ES-I3 (cell line): ENCODE measurements around the gene HOXB3.
A peak's percentile ranks its signal among the peaks of the same experiment; 100 is the strongest.
"Not testable (repeated sequence)": the region's sequence is repeated elsewhere in the genome, so short reads cannot be mapped to it uniquely, and the experiment has no call there.

Experiments used
- H3K36me3 ChIP-seq: 2 replicates; pipeline ENCODE4 v1.6.1; 2013; ENCODE audit warnings: mild to moderate bottlenecking, low read length, control low read depth, moderate library complexity; ENCODE audit not compliant: insufficient read depth
- H3K4me1 ChIP-seq: 2 replicates; pipeline ENCODE4 v1.6.1; 2013; ENCODE audit warnings: mild to moderate bottlenecking, control low read depth, low read length; ENCODE audit not compliant: insufficient read depth
- H3K9ac ChIP-seq: 2 replicates; pipeline ENCODE4 v1.6.1; 2013; ENCODE audit warnings: low read depth, mild to moderate bottlenecking, low read length, moderate library complexity
- H3K9me3 ChIP-seq: 2 replicates; pipeline ENCODE4 v1.6.1; 2013; ENCODE audit warnings: mild to moderate bottlenecking, low read length, moderate library complexity; ENCODE audit not compliant: control insufficient read depth, insufficient read depth

Gene HOXB3

GRCh38 chr17:48543854-48544348, 46.1 kb downstream of the HOXB3 start:
- peak overlapping the region; percentile 63; the same call in 1 of the 2 replicates for H3K9ac ChIP-seq
- H3K4me1 ChIP-seq: peaks cover 45% of the 10 kb centered on the region
- H3K9me3 ChIP-seq: no peaks in the 10 kb centered on the region
- no peaks in the 10 kb centered on the region for H3K36me3 ChIP-seq

GRCh38 chr17:48543107-48543853, 46.8 kb downstream of the HOXB3 start:
- Histone ChIP-seq H3K9ac (peak overlapping the region; percentile 63), H3K4me1 (peaks cover 39% of the 10 kb centered on the region), H3K36me3 (no peaks in the 10 kb centered on the region)

DNA sequence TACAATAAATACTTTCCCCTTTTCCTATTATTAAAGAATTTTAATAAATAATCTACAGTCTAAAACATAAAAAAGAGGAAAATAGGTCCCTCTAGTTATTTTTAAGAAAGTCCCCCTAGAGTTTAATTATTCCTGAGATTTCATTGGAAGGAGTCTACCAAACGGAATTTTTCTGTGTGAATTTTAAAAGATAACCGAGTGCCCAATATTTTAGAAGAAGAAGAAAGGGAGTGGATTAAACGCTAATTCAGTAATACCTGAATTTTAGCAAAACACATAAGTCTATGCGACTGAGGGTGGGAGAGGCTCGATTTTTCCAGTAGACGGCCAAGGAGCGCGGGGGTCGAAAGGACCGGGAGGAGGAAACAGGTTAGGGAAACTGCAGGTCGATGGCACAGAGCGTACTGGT, 47.3 kb downstream of the HOXB3 start:
- Histone ChIP-seq H3K36me3 (no peaks in the 10 kb centered on the region), H3K4me1 (peaks cover 35% of the 10 kb centered on the region), H3K9me3 (no peaks in the 10 kb centered on the region), H3K9ac (peak overlapping the region; percentile 63)

More at GRCh38 chr17:48543107-48543853, 46.8 kb downstream of the HOXB3 start:
- no peaks in the 10 kb centered on the region for H3K9me3 ChIP-seq

DNA sequence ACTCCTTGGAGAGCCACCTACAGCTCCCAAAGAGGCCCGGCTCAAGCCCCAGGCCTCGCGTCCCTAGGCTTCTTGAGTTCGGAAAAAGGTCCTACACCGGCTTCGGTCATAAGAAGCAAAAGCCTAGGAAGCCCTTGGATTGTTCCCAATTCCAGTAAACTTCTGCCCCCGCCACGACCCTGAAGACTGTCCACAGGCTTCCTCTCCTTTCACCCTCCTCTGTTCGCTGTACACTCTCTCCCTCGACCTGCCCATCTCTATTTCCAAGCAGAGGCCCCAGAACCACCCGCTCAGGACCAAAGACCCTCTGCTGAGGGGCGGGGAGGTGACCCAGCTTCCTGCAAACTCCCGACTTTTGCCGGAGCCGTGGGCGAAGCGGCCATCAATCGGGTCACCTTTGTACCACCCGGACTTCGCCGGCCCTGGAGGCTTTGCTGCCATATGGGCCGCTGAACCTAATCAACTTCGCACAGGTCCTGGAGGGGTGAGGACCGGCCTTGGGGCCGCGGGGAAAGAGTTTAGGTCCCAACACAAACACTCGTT, 47.9 kb downstream of the HOXB3 start:
- H3K4me1 ChIP-seq: peaks cover 33% of the 10 kb centered on the region
- H3K9ac ChIP-seq: peak overlapping the region; percentile 63
- H3K36me3 ChIP-seq: no peaks in the 10 kb centered on the region
- H3K9me3 ChIP-seq: no peaks in the 10 kb centered on the region

DNA sequence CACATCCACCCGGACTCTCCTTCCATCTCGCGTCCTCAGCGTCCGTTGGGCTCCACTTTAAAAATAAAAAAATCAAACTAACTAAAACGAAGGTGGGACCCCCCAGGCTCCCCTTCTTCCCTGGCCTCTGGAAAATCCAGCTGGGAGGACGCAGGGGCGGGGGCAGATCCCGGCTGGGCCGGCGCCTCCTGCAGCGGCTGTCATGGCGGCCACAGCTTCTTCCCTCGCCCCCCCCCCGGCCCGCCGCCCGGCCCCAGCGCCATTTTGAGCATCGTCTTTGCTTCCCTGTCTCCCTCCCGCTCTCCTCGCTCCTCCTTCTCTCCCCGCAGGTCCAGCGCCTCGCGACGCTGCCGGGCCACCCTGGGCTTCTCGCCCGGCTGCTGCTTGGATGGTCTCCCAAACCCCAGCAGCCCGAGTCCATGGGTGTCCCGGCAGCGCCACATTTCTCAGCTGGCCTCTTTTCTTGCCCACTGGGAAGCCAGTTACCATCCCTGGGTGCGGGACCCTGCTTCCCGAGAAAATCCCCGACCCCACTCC, 48.4 kb downstream of the HOXB3 start:
- Histone ChIP-seq H3K36me3 (no peaks in the 10 kb centered on the region), H3K4me1 (peaks cover 28% of the 10 kb centered on the region), H3K9me3 (no peaks in the 10 kb centered on the region), H3K9ac (peak overlapping the region; percentile 63)

GRCh38 chr17:48541036-48541576, 48.9 kb downstream of the HOXB3 start:
- Histone ChIP-seq H3K4me1 (peaks cover 23% of the 10 kb centered on the region), H3K9me3 (no peaks in the 10 kb centered on the region), H3K9ac (peak overlapping the region; percentile 63; the same call in 1 of the 2 replicates), H3K36me3 (no peaks in the 10 kb centered on the region)

DNA sequence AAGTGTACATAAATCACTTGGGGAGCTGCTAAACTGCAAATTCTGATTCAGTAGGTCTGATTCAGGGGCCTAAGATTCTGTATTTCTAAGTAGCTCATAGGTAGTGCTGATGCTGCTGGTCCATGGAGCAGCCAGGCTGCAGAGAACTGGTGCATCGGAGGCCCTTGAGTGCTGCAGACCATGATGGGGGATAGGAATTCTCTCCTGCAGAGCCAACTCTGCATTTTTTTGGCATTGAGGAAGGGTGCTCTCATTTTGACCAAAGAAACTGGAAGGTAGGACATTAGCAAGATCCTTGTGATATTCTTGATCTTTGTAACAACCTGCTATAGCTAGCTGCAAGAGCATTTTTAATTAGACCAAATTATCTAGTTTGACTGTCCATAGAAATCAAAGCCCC, 49.8 kb downstream of the HOXB3 start:
- no peak overlapping the region for H3K9ac ChIP-seq
- H3K9me3 ChIP-seq: no peaks in the 10 kb centered on the region
- no peaks in the 10 kb centered on the region for H3K36me3 ChIP-seq
- H3K4me1 ChIP-seq: peaks cover 14% of the 10 kb centered on the region

GRCh38 chr17:48539177-48539576, 50.9 kb downstream of the HOXB3 start:
- no peaks in the 10 kb centered on the region for H3K36me3 ChIP-seq
- peaks cover 11% of the 10 kb centered on the region for H3K4me1 ChIP-seq
- H3K9ac ChIP-seq: no peak overlapping the region
- H3K9me3 ChIP-seq: no peaks in the 10 kb centered on the region

- H3K9me3 ChIP-seq: no peaks in the 10 kb centered on the region
- peaks cover 15% of the 10 kb centered on the region for H3K4me1 ChIP-seq
- H3K9ac ChIP-seq: no peak overlapping the region
- H3K36me3 ChIP-seq: no peaks in the 10 kb centered on the region
These were observed 52.7 kb downstream of the HOXB3 start for GRCh38 chr17:48537316-48537715.

DNA sequence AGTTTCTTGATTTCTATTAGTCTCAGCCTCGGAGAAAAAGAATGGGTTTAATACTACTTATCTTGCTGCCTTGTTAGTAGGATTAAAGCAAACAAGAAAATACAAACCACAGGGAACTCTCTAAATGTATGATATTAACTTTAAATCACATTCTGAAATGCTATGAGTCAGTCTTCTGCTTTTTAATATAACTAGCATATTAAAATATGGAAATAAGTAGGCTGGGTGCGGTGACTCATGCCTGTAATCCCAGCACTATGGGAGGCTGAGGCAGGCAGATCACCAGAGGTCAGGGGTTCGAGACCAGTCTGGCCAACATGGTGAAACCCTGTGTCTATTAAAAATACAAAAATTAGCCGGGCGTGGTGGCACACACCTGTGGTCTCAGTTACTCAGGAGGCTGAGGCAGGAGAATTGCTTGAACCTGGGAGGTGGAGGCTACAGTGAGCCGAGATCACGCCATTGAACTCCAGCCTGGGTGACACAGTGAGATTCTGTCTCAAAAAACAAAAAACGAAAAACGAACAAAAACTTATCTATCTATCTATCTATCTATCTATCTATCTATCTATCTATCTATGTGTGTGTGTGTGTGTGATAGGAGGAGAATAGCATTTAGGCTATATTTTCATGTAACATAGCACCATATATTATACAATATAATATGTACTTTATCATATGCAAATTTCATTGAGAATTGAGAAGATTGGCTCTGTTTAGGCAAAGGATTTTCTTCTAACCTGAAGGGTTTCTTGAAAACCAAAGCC, 54.1 kb downstream of the HOXB3 start:
- not testable (repeated sequence) for H3K9ac ChIP-seq, H3K36me3 ChIP-seq, H3K9me3 ChIP-seq
- peaks cover 27% of the 10 kb centered on the region for H3K4me1 ChIP-seq

DNA sequence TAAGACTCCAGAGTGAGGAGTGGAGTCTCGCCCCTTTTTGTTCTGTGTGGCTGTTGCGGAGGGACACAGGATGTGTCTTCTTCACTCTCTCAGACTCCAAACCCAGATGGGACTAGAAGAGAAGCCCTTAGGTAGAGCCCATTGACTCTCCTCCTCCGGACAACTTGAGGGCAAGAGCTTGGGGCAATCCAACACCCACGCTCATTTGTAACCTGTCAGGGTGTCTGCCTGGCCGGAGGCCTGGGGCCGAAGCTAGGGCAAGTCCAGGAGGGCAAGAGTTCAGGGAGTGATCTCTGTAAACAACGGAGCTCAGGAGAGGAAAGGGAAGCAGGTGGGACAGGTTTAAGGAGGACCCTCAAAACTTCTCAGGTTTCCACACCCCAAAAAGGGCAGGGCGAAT, 57.8 kb downstream of the HOXB3 start:
- H3K36me3 ChIP-seq: no peaks in the 10 kb centered on the region
- peaks cover 40% of the 10 kb centered on the region for H3K4me1 ChIP-seq
- no peaks in the 10 kb centered on the region for H3K9me3 ChIP-seq
- H3K9ac ChIP-seq: no peak overlapping the region

GRCh38 chr17:48530887-48531272, 59.2 kb downstream of the HOXB3 start, which contains the start of gene HOXB1:
Gene HOXB1, minus strand, starts transcription at chr17:48531011. Its CDS starts 107 bp downstream, at chr17:48530904.
- H3K9ac ChIP-seq: peak within 1 kb of the TSS; percentile 52; the same call in 1 of the 2 replicates
- no peaks in the 10 kb centered on the region for H3K9me3 ChIP-seq
- H3K4me1 ChIP-seq: peaks cover 49% of the 10 kb centered on the region
- no peaks in the 10 kb centered on the region for H3K36me3 ChIP-seq

DNA sequence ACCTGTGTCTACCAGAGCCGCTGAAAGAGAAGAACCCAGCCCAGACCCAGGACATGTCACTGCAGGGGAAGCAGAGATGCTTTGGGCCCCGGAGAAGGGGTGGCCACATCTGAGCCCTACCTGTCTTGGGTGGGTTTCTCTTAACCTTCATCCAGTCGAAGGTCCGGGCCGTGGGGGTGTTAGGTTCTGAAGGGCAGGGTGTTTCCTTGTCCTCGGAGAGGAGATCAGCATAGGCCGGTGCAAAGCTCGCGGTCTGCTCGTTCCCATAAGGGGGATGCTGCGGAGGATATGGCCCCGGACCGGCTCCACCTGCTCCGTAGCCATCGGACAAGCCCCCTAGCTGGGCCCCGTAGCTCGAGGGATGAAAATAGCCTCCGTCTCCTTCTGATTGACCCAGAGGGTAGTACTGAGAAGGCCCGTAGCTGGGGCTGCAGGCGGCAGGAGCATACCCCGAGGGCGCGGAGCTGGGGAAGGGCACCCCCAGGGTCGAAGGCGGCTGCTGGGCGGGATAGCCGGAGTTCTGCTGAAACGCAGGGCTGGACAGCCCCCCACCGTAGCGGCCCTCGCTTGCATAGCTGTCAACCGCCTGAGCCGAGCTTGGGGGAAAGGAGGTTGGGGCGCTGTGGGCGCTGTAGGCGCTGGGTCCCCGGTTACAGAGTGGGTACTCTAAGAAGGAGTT, 59.7 kb downstream of the HOXB3 start:
- Histone ChIP-seq H3K4me1 (peaks cover 49% of the 10 kb centered on the region), H3K36me3 (no peaks in the 10 kb centered on the region), H3K9ac (peak overlapping the region; percentile 52; the same call in 1 of the 2 replicates), H3K9me3 (no peaks in the 10 kb centered on the region)

DNA sequence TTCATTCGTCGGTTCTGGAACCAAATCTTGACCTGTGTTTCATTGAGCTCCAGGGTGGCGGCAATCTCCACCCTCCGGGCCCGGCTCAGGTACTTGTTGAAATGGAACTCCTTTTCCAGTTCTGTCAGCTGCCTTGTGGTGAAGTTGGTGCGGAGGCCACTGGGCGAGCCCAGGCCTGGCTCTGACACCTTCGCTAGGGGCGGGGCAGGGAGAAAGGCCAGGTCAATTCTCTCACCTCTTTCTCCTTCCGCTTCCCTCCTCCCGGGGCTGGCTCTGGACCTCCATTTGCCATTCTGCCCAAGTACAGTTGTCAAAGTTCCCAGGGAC, 60.4 kb downstream of the HOXB3 start:
- peak overlapping the region; percentile 52; the same call in 1 of the 2 replicates for H3K9ac ChIP-seq
- H3K4me1 ChIP-seq: peaks cover 49% of the 10 kb centered on the region
- H3K9me3 ChIP-seq: no peaks in the 10 kb centered on the region
- no peaks in the 10 kb centered on the region for H3K36me3 ChIP-seq
